PC-9 (cell line): ENCODE results near the gene INTS1. TPM values are rescaled to one million over a fixed set of nuclear protein-coding genes. Genes with fewer than 3 reads are reported as not detected.

Source experiments
- BruUV-seq: library from RNA; stranded (reverse); fragments of 400-500 nt; replicated peaks from 2 replicates; lab custom pipeline; 2021; lab: Mats Ljungman, UMichigan
- CTCF ChIA-PET: fragments of 300-600 bp; sonication (Branson Sonifier 250); formaldehyde crosslinking; loops from one replicate; lab custom pipeline; 2022; ENCODE audit warnings: antibody characterized with exemption; lab: Charles Lee
- POLR2A ChIA-PET: fragments of 300-600 bp; sonication (Branson Sonifier 250); formaldehyde crosslinking; loops from one replicate; lab custom pipeline; 2022; ENCODE audit warnings: antibody characterized with exemption; ENCODE audit not compliant: unreplicated experiment; lab: Charles Lee
- DNase-seq, 2 experiments: peaks; one replicate each; pipeline versions ENCODE4 v3.0.0 to v3.0.0-alpha.2; 2015 to 2022; ENCODE audit warnings: mixed read lengths in 1 of 2
- H2AFZ ChIP-seq: fragments of 200-600 bp; sonication (generic); 2 replicates; pipeline ENCODE4 v1.8.1; 2017; ENCODE audit warnings: antibody characterized with exemption
- H3F3A ChIP-seq: fragments of 200-600 bp; sonication (generic); 2 replicates; pipeline ENCODE4 v1.8.1; 2017; ENCODE audit warnings: antibody characterized with exemption, mild to moderate bottlenecking, low read depth; ENCODE audit not compliant: insufficient read depth
- H3K27ac ChIP-seq: fragments of 200-600 bp; sonication (generic); 2 replicates; pipeline ENCODE4 v1.6.1; 2016; ENCODE audit warnings: mixed run types
- H3K27me3 ChIP-seq: fragments of 200-600 bp; sonication (generic); 2 replicates; pipeline ENCODE4 v1.6.1; 2016; ENCODE audit warnings: low read depth, mixed run types; ENCODE audit not compliant: insufficient read depth
- H3K36me3 ChIP-seq: fragments of 200-600 bp; sonication (generic); 2 replicates; pipeline ENCODE4 v1.6.1; 2016; ENCODE audit warnings: low read depth, mixed run types
- H3K4me1 ChIP-seq: fragments of 200-600 bp; sonication (generic); replicated peaks from 2 replicates; pipeline ENCODE4 v1.6.1; 2016; ENCODE audit warnings: mixed run types; ENCODE audit not compliant: insufficient read depth
- H3K4me2 ChIP-seq: fragments of 200-600 bp; sonication (generic); 2 replicates; pipeline ENCODE4 v1.6.1; 2017; ENCODE audit warnings: mixed run types
- H3K4me3 ChIP-seq: fragments of 200-600 bp; sonication (generic); 2 replicates; pipeline ENCODE4 v1.6.1; 2016; ENCODE audit warnings: mixed run types
- H3K79me2 ChIP-seq: fragments of 200-600 bp; sonication (generic); 2 replicates; pipeline ENCODE4 v1.6.1; 2017; ENCODE audit warnings: low read depth, mixed run types
- H3K9me2 ChIP-seq: fragments of 200-600 bp; sonication (generic); 2 replicates; pipeline ENCODE4 v1.8.1; 2017; ENCODE audit warnings: mild to moderate bottlenecking; ENCODE audit not compliant: insufficient read depth
- H3K9me3 ChIP-seq: fragments of 200-600 bp; sonication (generic); 2 replicates; pipeline ENCODE4 v1.8.1; 2016; ENCODE audit warnings: low read depth; ENCODE audit not compliant: insufficient read depth
- H4K20me1 ChIP-seq: fragments of 200-600 bp; sonication (generic); 2 replicates; pipeline ENCODE4 v1.8.1; 2017; ENCODE audit not compliant: insufficient read depth
- CTCF ChIP-seq: fragments of 200-600 bp; sonication (generic); conservative IDR thresholded peaks from 2 replicates; pipeline ENCODE4 v1.6.1; 2017; ENCODE audit warnings: mixed run types, antibody characterized with exemption, mild to moderate bottlenecking, moderate library complexity
- EZH2 ChIP-seq: fragments of 200-600 bp; sonication (generic); IDR thresholded peaks from 2 replicates; pipeline ENCODE4 v1.8.0; 2017; ENCODE audit warnings: antibody characterized with exemption, low read depth
- intact Hi-C: fragments of 100-400 bp; cut with micrococcal nuclease; formaldehyde crosslinking; loops from one replicate; pipeline ENCODE4 v1.10.0; 2022; ENCODE audit not compliant: unreplicated experiment
- total RNA-seq: library from RNA; stranded (reverse); gene quantifications from 2 replicates; pipeline ENCODE4 v1.2.3, GENCODE V29; 2021

The INTS1 gene
- total RNA-seq, 1 experiment from 2014 or later = 124 TPM

- no peak overlapping the region for H2AFZ ChIP-seq
- H3K9me2 ChIP-seq = no peaks in the 10 kb centered on the region
- H3K27me3 ChIP-seq = no peaks in the 10 kb centered on the region
- H3K9me3 ChIP-seq = no peaks in the 10 kb centered on the region
- no peak overlapping the region for H3K27ac ChIP-seq
- no peak for DNase-seq
- ChIA-PET CTCF (no interaction called here), POLR2A (no interaction called here)
- H3K4me3 ChIP-seq = no peak overlapping the region
- peaks cover 11% of the 10 kb centered on the region for H4K20me1 ChIP-seq
- H3K4me1 ChIP-seq = no peaks in the 10 kb centered on the region
- H3F3A ChIP-seq = no peaks in the 10 kb centered on the region; the same call in 1 of the 2 replicates
- BruUV-seq = no TSS peak
- intact Hi-C loops = no loop called here
- no peak overlapping the region for H3K4me2 ChIP-seq
- no peak for TF ChIP-seq CTCF
- no peak for TF ChIP-seq EZH2
- H3K36me3 ChIP-seq = 0 out of 2 replicates have a peak, but pooled peaks cover 8% of the 10 kb centered on the region
- no peaks in the 10 kb centered on the region for H3K79me2 ChIP-seq
These were observed 12.0 kb downstream of the INTS1 start for GRCh38 chr7:1492221-1492620.

- H3K4me1 ChIP-seq = no peaks in the 10 kb centered on the region
- no peaks in the 10 kb centered on the region for H3K9me3 ChIP-seq
- no peak overlapping the region for H3K27ac ChIP-seq
- H4K20me1 ChIP-seq = peaks cover 11% of the 10 kb centered on the region
- ChIA-PET CTCF (no interaction called here), POLR2A (no interaction called here)
- H3K36me3 ChIP-seq = 0 out of 2 replicates have a peak, but pooled peaks cover 8% of the 10 kb centered on the region
- H3K27me3 ChIP-seq = no peaks in the 10 kb centered on the region
- H3K4me3 ChIP-seq = no peak overlapping the region
- no peaks in the 10 kb centered on the region for H3K79me2 ChIP-seq
- no peak for DNase-seq
- no peak overlapping the region for H3K4me2 ChIP-seq
- H3F3A ChIP-seq = no peaks in the 10 kb centered on the region; the same call in 1 of the 2 replicates
- no peaks in the 10 kb centered on the region for H3K9me2 ChIP-seq
- H2AFZ ChIP-seq = no peak overlapping the region
- TSS peak; percentile 8 for BruUV-seq
- intact Hi-C loops = no loop called here
- TF ChIP-seq CTCF (no peak), EZH2 (no peak)
These were observed 13.4 kb downstream of the INTS1 start for GRCh38 chr7:1490837-1491236.

GRCh38 chr7:1489336-1489735 lies 14.9 kb downstream of the INTS1 start:
- 0 out of 2 replicates have a peak, but pooled peaks cover 8% of the 10 kb centered on the region for H3K36me3 ChIP-seq
- no peak overlapping the region for H3K27ac ChIP-seq
- no TSS peak for BruUV-seq
- no peak overlapping the region for H3K4me3 ChIP-seq
- ChIA-PET CTCF (no interaction called here), POLR2A (no interaction called here)
- no peaks in the 10 kb centered on the region for H3K9me2 ChIP-seq
- H3K9me3 ChIP-seq = no peaks in the 10 kb centered on the region
- H3K27me3 ChIP-seq = no peaks in the 10 kb centered on the region
- H3K79me2 ChIP-seq = no peaks in the 10 kb centered on the region
- intact Hi-C loops = no loop called here
- no peak overlapping the region for H3K4me2 ChIP-seq
- no peak for TF ChIP-seq CTCF
- TF ChIP-seq EZH2 = no peak
- no peak for DNase-seq
- H4K20me1 ChIP-seq = peaks cover 11% of the 10 kb centered on the region
- no peak overlapping the region for H2AFZ ChIP-seq
- H3F3A ChIP-seq = no peaks in the 10 kb centered on the region; the same call in 1 of the 2 replicates
- no peaks in the 10 kb centered on the region for H3K4me1 ChIP-seq
